HG03139 (cell line): ENCODE data around the gene GAD1.
A peak's percentile ranks its signal among the peaks of the same experiment; 100 is the strongest.

Experiments used
- ATAC-seq: cut with Tn5 transposase; IDR thresholded peaks from one replicate; pipeline ENCODE4 v1.9.1; 2021; ENCODE audit not compliant: unreplicated experiment

The GAD1 gene

GRCh38 chr2:170840717-170841210, 24.1 kb downstream of the GAD1 start:
- ATAC-seq = no peak

GRCh38 chr2:170842785-170843184, 26.1 kb downstream of the GAD1 start:
- no peak for ATAC-seq

- no peak for ATAC-seq
Measured at GRCh38 chr2:170843656-170844055, 27.0 kb downstream of the GAD1 start.

GRCh38 chr2:170845343-170845742, 28.7 kb downstream of the GAD1 start:
- ATAC-seq = no peak

- ATAC-seq = no peak
Measured at GRCh38 chr2:170846314-170846713, 29.6 kb downstream of the GAD1 start.

- no peak for ATAC-seq
Measured at GRCh38 chr2:170847716-170848115, 31.0 kb downstream of the GAD1 start.

GRCh38 chr2:170848587-170848986, 31.9 kb downstream of the GAD1 start:
- no peak for ATAC-seq

- no peak for ATAC-seq
Measured at GRCh38 chr2:170850251-170850650, 33.6 kb downstream of the GAD1 start.

- no peak for ATAC-seq
Measured at GRCh38 chr2:170851635-170852034, 34.9 kb downstream of the GAD1 start.

GRCh38 chr2:170856066-170856465, 39.4 kb downstream of the GAD1 start:
- ATAC-seq = no peak

- ATAC-seq = no peak
Measured at GRCh38 chr2:170862286-170862902, 45.7 kb downstream of the GAD1 start.

GRCh38 chr2:170863087-170863486, 46.4 kb downstream of the GAD1 start:
- no peak for ATAC-seq

- no peak for ATAC-seq
Measured at GRCh38 chr2:170869036-170869435, 52.3 kb downstream of the GAD1 start.

GRCh38 chr2:170869461-170869860, 52.8 kb downstream of the GAD1 start:
- ATAC-seq = no peak

- peak; percentile 87 for ATAC-seq
Measured at GRCh38 chr2:170873035-170873692, 56.5 kb downstream of the GAD1 start.

- no peak for ATAC-seq
Measured at GRCh38 chr2:170878066-170878465, 61.4 kb downstream of the GAD1 start.

- ATAC-seq = no peak
Measured at GRCh38 chr2:170878505-170878904, 61.8 kb downstream of the GAD1 start.

- no peak for ATAC-seq
Measured at GRCh38 chr2:170881840-170882239, 65.2 kb downstream of the GAD1 start.

GRCh38 chr2:170882758-170883157, 66.1 kb downstream of the GAD1 start:
- no peak for ATAC-seq

GRCh38 chr2:170883683-170884082, 67.0 kb downstream of the GAD1 start:
- ATAC-seq = no peak

- no peak for ATAC-seq
Measured at GRCh38 chr2:170885130-170885791, 68.6 kb downstream of the GAD1 start.

GRCh38 chr2:170886386-170886785, 69.7 kb downstream of the GAD1 start:
- ATAC-seq = no peak
